GM15510 (cell line): ENCODE measurements around the gene CKAP2L.

Experiments used
- POLR2A ChIP-seq: IDR thresholded peaks from 3 replicates; pipeline ENCODE4 v1.6.1; 2011; ENCODE audit warnings: borderline replicate concordance; ENCODE audit not compliant: insufficient read length; ENCODE audit errors: extremely low read depth

The CKAP2L gene

DNA sequence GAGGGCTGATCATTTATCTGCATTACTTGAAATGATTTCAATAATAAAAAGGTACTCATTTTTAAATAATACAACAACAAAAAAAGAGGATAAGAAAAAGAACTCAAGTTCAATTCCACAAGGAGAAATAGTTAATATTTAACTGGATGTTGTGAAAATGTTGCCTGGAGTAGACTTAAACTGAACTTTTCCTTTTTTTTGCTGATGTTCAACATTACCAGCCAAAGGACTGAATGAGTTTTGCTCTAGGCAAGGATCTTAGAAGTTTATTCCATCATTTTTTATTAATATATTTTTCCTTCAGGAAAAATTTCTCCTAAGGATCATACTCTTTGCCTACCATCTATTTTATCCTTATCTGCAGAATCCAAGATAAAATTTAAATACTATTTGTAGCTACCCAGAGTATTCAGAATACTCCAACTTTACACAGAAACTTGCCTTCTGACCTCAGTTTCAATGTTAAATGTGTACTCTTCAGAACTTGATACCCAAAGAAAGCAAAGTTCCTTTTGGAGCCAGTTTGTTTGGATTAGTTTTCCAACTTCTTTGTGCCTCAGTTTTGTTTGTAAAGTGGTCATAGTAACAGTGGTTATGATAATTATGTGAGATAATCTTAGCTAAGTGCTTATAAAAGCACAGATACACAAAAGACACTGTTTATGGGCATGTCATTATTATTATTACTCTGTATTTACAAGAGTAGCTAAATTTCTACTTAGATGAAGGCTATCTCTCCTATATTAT is 12.8 kb downstream of the CKAP2L start:
- TF ChIP-seq POLR2A: no peak

- no peak for TF ChIP-seq POLR2A
Measured at GRCh38 chr2:112750560-112750843, 13.9 kb downstream of the CKAP2L start.

DNA sequence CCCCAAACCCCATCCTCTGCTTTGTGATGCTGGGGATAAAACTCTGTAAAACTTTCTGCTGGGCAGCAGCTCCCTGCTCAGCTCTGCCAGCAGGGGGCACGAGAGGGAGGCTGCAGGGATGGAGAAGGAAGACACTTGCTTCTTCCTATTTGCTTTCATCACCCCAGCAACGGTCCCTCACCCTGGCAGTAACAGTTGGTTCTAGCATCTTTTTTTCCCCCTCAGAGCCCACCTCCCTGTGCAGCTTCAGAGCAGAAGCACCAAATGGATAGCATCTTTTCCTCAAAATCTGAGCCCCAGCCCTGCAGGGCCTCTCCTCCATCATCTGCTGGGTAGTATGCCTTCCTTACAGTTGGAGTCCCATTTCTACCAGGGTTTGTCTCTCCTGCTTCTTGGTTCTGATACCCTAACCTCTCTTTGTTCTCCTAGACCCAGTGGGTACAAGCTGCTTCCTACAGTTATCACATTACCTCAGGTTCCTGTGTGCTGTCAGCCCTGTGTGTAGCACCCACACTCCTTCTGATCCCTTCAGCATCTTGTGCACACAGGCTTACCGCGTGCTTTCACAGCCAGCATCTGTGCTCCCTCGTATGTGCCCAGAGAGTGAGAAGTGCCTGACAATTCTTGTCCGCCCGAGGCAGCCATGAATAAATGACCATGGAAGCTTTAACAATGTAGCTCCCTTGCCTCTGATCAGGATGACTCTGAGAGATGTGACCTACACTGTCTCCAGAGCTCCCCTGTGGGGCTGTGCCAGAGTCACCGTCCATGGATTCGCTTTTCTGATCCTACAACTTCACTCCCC is 14.5 kb downstream of the CKAP2L start:
- no peak for TF ChIP-seq POLR2A

DNA sequence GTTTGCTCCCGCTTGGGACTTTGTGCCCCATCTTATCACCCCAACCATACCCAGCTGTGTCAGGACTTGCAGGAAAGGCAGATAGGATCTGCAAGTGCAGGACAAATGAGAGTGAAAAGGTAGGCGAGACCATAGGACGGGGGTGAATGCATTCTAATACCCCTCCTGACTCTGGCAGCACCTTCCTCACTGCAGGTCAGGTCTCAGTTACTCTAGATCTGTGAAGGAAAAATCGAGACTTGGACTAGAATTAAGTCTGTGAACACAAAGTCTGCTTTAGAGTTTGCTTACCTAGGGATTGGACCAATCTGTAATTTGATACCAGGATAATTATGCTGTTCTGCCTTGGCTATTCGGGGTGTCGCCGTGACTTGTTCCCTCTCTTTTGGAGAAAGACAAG is 23.9 kb downstream of the CKAP2L start:
- no peak for TF ChIP-seq POLR2A

DNA sequence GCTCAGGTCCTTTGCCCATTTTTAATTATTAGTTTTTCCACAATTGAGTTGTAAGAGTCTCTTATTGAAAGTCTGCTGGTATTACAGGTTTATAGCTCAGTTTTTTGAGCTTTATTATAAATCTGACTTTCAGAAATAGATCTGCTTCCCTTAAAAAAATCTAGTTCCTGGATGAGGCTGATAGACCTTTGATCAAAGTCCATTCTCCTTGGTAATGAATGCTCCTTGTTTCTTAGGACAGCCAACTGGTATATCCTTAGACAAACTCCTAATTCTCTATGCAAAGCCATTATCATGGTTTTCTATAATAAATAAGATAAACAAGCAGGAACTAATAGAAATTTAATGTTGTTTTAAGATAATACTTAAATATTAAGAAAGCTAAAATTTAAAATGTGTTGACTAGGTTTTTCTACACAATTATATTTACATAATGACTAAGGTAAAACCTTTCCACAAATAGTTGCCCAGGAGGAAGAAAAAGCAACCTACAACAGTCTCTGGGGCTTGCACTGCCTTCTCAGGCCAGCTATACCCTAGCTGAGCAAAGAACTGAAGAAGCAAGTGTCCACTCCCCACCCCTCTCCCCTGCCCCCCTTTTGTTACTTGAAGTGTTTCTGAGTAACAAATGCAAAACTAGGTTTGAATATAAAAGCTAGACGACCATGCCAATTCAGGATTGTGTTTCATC is 26.7 kb downstream of the CKAP2L start:
- no peak for TF ChIP-seq POLR2A

GRCh38 chr2:112733871-112734270 is 30.5 kb downstream of the CKAP2L start:
- no peak for TF ChIP-seq POLR2A

DNA sequence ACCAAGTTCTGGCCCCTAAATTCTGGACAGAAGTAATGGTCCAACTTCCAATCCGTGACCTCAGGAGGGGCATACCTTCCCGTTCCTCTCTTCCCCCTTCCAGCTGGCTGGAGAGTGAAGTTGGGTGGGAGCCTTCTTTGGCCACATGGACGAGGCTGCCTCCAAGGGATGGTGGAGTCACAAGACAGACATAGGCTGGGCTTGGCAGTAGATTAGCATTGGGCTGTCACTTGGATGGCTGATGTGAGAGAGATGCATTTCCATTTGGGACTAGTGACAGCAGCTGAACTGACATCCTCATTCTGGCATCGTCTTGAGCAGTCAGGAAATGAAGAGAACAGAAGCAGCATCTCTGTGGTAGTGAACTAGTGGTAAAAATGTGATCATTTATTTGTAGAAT is 31.0 kb downstream of the CKAP2L start:
- TF ChIP-seq POLR2A: no peak

GRCh38 chr2:112731479-112731878 is 32.9 kb downstream of the CKAP2L start:
- TF ChIP-seq POLR2A: no peak

DNA sequence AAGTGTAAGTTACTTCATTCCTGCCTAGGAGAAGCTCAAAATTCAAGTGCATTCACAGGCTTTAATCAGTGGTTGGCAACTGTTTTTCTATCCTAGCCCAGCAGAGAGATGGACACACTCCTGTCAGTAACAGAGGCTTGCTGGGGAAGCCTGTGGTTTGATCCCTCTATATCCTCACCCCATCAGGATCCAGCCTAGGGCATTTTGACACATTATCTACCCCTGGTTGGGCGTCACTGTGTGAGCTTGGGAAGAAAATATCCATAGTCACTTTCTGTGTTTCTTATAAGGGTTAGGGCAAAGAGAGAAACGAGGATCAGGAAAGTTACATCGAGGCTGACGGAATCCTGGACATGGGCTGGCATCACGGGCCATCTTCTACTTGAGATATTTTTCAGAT is 33.6 kb downstream of the CKAP2L start:
- TF ChIP-seq POLR2A: no peak

DNA sequence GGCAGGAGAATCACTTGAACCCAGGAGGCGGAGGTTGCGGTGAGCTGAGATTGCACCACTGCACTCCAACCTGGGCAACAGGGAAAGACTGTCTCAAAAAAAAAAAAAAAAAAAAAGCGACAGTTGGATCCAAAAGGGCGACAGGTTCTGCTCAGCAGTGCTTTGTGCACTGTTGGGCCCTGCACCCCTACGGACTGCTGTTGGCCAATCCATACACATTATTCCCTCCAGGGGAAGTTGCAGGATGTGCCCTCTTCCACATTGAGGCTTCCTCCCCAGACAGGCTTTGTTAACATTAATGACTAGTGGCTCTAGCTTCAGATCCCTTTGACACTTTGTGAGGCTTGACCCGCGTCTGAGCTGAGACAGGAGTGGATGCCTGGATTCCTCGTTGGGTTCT is 34.2 kb downstream of the CKAP2L start:
- no peak for TF ChIP-seq POLR2A

- no peak for TF ChIP-seq POLR2A
Measured at GRCh38 chr2:112728378-112729175, 35.8 kb downstream of the CKAP2L start.

GRCh38 chr2:112728029-112728362 is 36.4 kb downstream of the CKAP2L start:
- TF ChIP-seq POLR2A: no peak

DNA sequence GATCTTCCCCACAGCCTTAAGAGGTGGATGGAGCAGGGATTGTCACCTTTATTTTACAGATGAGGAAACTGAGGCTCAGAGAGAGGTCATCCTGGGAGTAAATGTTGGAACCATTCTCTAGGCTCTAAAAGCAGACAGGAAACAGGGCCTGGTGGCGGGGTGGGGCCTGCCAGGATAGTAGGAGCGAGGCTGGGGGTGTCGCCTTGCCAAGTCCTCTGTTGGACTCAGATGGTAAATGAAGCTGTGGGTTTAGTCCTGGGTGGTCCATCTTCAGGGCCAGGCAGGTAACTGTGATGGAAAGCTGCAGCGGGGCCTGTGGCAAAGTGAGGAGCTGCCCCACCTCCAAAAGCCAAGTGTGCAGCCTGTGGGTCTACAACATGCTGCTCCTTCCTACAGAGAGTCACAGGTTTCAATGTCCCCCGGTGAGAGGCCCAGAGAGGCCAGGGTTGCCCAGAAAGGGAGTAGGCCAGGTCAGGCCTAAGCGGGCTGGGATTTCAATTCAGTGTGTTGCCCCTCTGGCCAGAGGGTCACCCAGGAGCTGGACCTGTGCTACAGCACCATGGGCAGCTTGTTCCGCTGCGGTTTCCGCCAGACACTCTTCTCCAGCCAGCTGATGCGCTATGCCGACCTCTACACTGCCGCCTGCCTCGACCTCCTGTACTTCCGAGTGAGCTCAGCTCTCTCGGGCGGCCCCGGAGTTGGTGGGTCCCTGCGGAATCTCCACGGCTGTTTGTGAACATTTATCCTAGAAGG is 37.0 kb downstream of the CKAP2L start:
- no peak for TF ChIP-seq POLR2A

DNA sequence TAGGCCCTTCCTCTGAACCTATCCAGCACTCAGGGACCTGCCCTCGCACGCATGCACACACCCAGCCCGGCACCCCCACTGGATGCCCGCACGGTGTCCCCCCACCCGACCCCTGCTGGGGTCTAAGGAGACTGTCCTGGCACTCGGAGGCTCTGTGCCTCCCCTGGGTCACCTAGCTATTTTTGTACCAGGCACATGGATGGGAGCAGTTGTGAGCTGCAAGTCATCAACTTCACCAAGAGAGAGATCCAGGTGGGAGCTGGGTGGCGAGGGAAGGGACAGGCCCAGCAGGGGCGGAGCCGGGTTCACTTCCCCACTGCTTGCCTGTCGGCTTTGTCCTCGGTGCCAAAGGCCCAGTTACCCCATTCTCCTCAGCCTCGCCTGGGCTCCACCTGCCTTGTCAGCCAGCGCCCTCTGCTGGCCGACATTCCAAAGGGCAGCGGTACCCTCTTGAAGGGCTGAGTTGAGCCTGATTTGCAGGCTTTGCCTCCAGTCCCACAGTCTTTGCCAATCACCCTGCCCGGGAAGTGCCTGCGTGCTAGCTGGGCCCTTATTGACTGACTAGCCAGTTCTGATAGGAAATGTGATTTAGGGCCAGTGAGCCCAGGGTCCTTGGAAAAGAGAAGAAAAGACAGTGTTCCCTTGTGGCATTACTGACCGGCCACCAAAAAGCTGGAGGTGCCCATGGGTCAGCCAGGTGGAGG is 37.8 kb downstream of the CKAP2L start:
- TF ChIP-seq POLR2A: peak; percentile 15
